K562 (cell line): Measurements from ENCODE around the gene ARHGEF38. TPM values are rescaled to one million over a fixed set of nuclear protein-coding genes. Genes with fewer than 3 reads are reported as not detected.

Experiments used
- ATAC-seq: fragments of 200-7000 bp; cut with Tn5 transposase; 3 replicates; pipeline ENCODE4 v1.9.1; 2020; ENCODE audit warnings: moderate library complexity
- BruUV-seq: library from RNA; stranded (reverse); fragments of 400-500 nt; replicated peaks from 2 replicates; lab custom pipeline; 2021; lab: Mats Ljungman, UMichigan
- CTCF ChIA-PET: fragments of 300-600 bp; formaldehyde crosslinking; extraction: SDS; loops from one replicate; lab custom pipeline; 2021; ENCODE audit warnings: low intra/inter-chr PET ratio; lab: Yijun Ruan, JAX
- POLR2A ChIA-PET: fragments of 300-600, 350-650 bp; sonication (Branson Sonifier 250); formaldehyde crosslinking; extraction: SDS; loops from one replicate; lab custom pipeline; 2021; ENCODE audit warnings: antibody characterized with exemption, inconsistent platforms; lab: Yijun Ruan, JAX
- DNase-seq, 4 experiments: peaks; one replicate each; pipeline versions ENCODE4 v3.0.0 to v3.0.0-alpha.2; 2011 to 2018; ENCODE audit warnings: low spot score in 3 of 4, mixed read lengths in 3 of 4; ENCODE audit errors: extremely low read depth in 1 of 4
- FAIRE-seq: peaks from 2 replicates; lab custom pipeline; 2011; peaks lifted over from hg19 to GRCh38; lab: Jason Lieb, UNC
- H2AFZ ChIP-seq: 2 replicates; pipeline ENCODE4 v1.6.0; 2011; ENCODE audit warnings: low read depth, low read length, control low read depth, inconsistent platforms
- H3K27ac ChIP-seq: fragments of 200-600 bp; 3 replicates; pipeline ENCODE4 v1.8.0; 2011; ENCODE audit warnings: low read depth, mild to moderate bottlenecking, control low read depth, inconsistent platforms, low read length, moderate library complexity, mixed read lengths; ENCODE audit errors: extremely low read depth
- H3K27me3 ChIP-seq, 2 experiments: fragments of 300-600 bp in 1 of 2; 2 replicates in 1 of 2; 3 replicates in 1 of 2; pipeline versions ENCODE4 v1.6.0 to v1.8.0; 2011; ENCODE audit warnings: inconsistent platforms in 2 of 2, low read length in 2 of 2, mild to moderate bottlenecking in 1 of 2, mixed read lengths in 1 of 2, moderate library complexity in 1 of 2; ENCODE audit not compliant: control insufficient read depth in 2 of 2, insufficient read depth in 2 of 2
- H3K36me3 ChIP-seq: fragments of 300-600 bp; 3 replicates; pipeline ENCODE4 v1.8.0; 2011; ENCODE audit warnings: mild to moderate bottlenecking, low read length, inconsistent platforms; ENCODE audit not compliant: control insufficient read depth, insufficient read depth
- H3K4me1 ChIP-seq, 2 experiments: fragments of 200-600 bp in 1 of 2; replicated peaks in 1 of 2; 2 replicates in 1 of 2; 3 replicates in 1 of 2; pipeline versions ENCODE4 v1.5.1 to v1.8.0; 2011; ENCODE audit warnings: inconsistent platforms in 2 of 2, low read length in 2 of 2, mild to moderate bottlenecking in 1 of 2, mixed read lengths in 1 of 2, moderate library complexity in 1 of 2; ENCODE audit not compliant: control insufficient read depth in 2 of 2, insufficient read depth in 2 of 2
- H3K4me2 ChIP-seq: 2 replicates; pipeline ENCODE4 v1.6.1; 2011; ENCODE audit warnings: low read length, control low read depth, inconsistent platforms, mixed read lengths; ENCODE audit not compliant: insufficient read depth
- H3K4me3 ChIP-seq: fragments of 200-600 bp; sonication (generic), shearing (Covaris generic); 2 replicates; pipeline ENCODE4 v1.5.1; 2016; ENCODE audit warnings: control low read depth, inconsistent platforms
- H3K79me2 ChIP-seq: fragments of 200-600 bp; 3 replicates; pipeline ENCODE4 v1.8.0; 2011; ENCODE audit warnings: low read length, inconsistent platforms; ENCODE audit not compliant: control insufficient read depth, insufficient read depth
- H3K9ac ChIP-seq, 2 experiments: 2 replicates each; pipeline versions ENCODE4 v1.6.0 to v1.6.1; 2011; ENCODE audit warnings: low read depth in 2 of 2, low read length in 2 of 2, control low read depth in 1 of 2, inconsistent platforms in 1 of 2, mild to moderate bottlenecking in 1 of 2, mixed read lengths in 1 of 2; ENCODE audit not compliant: insufficient read depth in 1 of 2
- H3K9me1 ChIP-seq: one replicate; pipeline ENCODE4 v1.6.0; 2011; ENCODE audit warnings: inconsistent platforms, mild to moderate bottlenecking, low read length, moderate library complexity; ENCODE audit not compliant: control insufficient read depth, insufficient read depth
- H3K9me3 ChIP-seq: replicated peaks from 2 replicates; pipeline ENCODE4 v1.5.1; 2011; ENCODE audit warnings: low read depth, low read length, inconsistent platforms; ENCODE audit not compliant: control insufficient read depth, insufficient read depth
- H4K20me1 ChIP-seq: replicated peaks from 2 replicates; pipeline ENCODE4 v1.6.1; 2011; ENCODE audit warnings: low read length, inconsistent platforms, mixed read lengths; ENCODE audit not compliant: control insufficient read depth, insufficient read depth
- CBFA2T2 ChIP-seq: fragments of 450-650 bp; conservative IDR thresholded peaks from 2 replicates; pipeline ENCODE4 v1.6.1; 2017; ENCODE audit warnings: mild to moderate bottlenecking
- EGR1 ChIP-seq: fragments of 450-650 bp; conservative IDR thresholded peaks from 2 replicates; pipeline ENCODE4 v1.6.1; 2017; ENCODE audit warnings: mild to moderate bottlenecking
- ETV6 ChIP-seq, 3 experiments: fragments of 150-350 bp in 1 of 3; sonication (generic) in 1 of 3; formaldehyde crosslinking in 1 of 3; IDR thresholded peaks; 2 replicates each; pipeline versions ENCODE4 v1.6.1 to v1.8.0; 2014 to 2022; ENCODE audit warnings: borderline replicate concordance in 2 of 3, low read depth in 2 of 3, antibody characterized with exemption in 1 of 3, low read length in 1 of 3, mild to moderate bottlenecking in 1 of 3, missing genetic modification reagents in 1 of 3
- FOSL1 ChIP-seq: fragments of 200-800 bp; sonication (Bioruptor generic); conservative IDR thresholded peaks from 2 replicates; pipeline ENCODE4 v1.6.1; 2016; ENCODE audit warnings: missing genetic modification characterization, missing compliant biosample characterization
- GATAD2A ChIP-seq: fragments of 450-650 bp; IDR thresholded peaks from 2 replicates; pipeline ENCODE4 v1.6.1; 2017
- HDAC6 ChIP-seq: IDR thresholded peaks from 2 replicates; pipeline ENCODE4 v1.6.1; 2012; ENCODE audit warnings: low read depth, mild to moderate bottlenecking, control low read depth, inconsistent platforms, low read length, moderate library complexity
- JUNB ChIP-seq: fragments of 450-650 bp; formaldehyde crosslinking; conservative IDR thresholded peaks from 2 replicates; pipeline ENCODE4 v1.4.0; 2020; ENCODE audit warnings: mild to moderate bottlenecking
- U2AF2 ChIP-seq: fragments of 200-400 bp; formaldehyde crosslinking; optimal IDR thresholded peaks from 2 replicates; pipeline ENCODE3; 2017; ENCODE audit warnings: low read depth, mild to moderate bottlenecking, low read length
- ZKSCAN3 ChIP-seq: fragments of 250-450 bp; sonication (Bioruptor Pico); IDR thresholded peaks from 2 replicates; pipeline ENCODE4 v1.4.0; 2020
- ZNF224 ChIP-seq: sonication (generic); formaldehyde crosslinking; IDR thresholded peaks from 2 replicates; pipeline ENCODE4 v1.8.0; 2022; ENCODE audit warnings: mild to moderate bottlenecking, missing genetic modification reagents
- ZNF316 ChIP-seq: fragments of 450-650 bp; IDR thresholded peaks from 2 replicates; pipeline ENCODE4 v1.6.1; 2016
- WGBS: fragments of 100-300 bp; shearing (Covaris generic); methylation state at CpG from one replicate; pipeline ENCODE4 v1.1.6; 2016; ENCODE audit warnings: low coverage, mixed read lengths; ENCODE audit not compliant: insufficient coverage; ENCODE audit errors: missing lambda C conversion rate; 5-methylcytosine and 5-hydroxymethylcytosine counted together
- in situ Hi-C: fragments of 300-500 bp; cut with MboI; formaldehyde crosslinking; loops from 4 replicates; pipeline ENCODE4 v1.15.0; 2018; ENCODE audit warnings: inconsistent platforms, mixed read lengths
- intact Hi-C: fragments of 100-400 bp; cut with micrococcal nuclease; formaldehyde crosslinking; loops from 2 replicates; pipeline ENCODE4 v1.14.2; 2022
- polyA plus RNA-seq, 8 experiments: library from polyadenylated mRNA; depleted of rRNA in 4 of 8; stranded (reverse) in 5 of 8; unstranded in 3 of 8; fragments of >200 nt; fragmentation: Nextera tagmentation in 2 of 8; fragmentation: Illumina TruSeq in 1 of 8; extraction: Ambion mirVana in 2 of 8; extraction: Trizol in 1 of 8; gene quantifications; 2 replicates each; pipeline versions ENCODE4 v1.2.1 to v1.2.3, GENCODE V29; 2011 to 2014; ENCODE audit warnings: inconsistent platforms in 1 of 8, missing spikeins in 1 of 8
- total RNA-seq, 7 experiments: library from RNA; depleted of rRNA in 6 of 7; stranded (reverse); fragments of >200 nt in 6 of 7; fragmentation: Illumina TruSeq in 2 of 7; extraction: Trizol in 2 of 7; gene quantifications; 2 replicates each; pipeline versions ENCODE4 v1.2.1 to v1.2.3, GENCODE V29; 2011 to 2021; ENCODE audit warnings: low replicate concordance in 1 of 7
- TF ChIP-seq, protein P1 (sequence below), 3 experiments: fragments of 200-800 bp in 1 of 3; sonication (Bioruptor generic) in 1 of 3; sonication (generic) in 1 of 3; formaldehyde crosslinking in 1 of 3; IDR thresholded peaks; 2 replicates each; pipeline versions ENCODE4 v1.6.1 to v1.8.0; 2016 to 2022; ENCODE audit warnings: mild to moderate bottlenecking in 2 of 3, missing compliant biosample characterization in 2 of 3, missing genetic modification characterization in 2 of 3, missing genetic modification reagents in 1 of 3
- TF ChIP-seq, protein P2 (sequence below): sonication (generic); formaldehyde crosslinking; IDR thresholded peaks from 2 replicates; pipeline ENCODE4 v1.8.0; 2022; ENCODE audit warnings: missing genetic modification reagents, mild to moderate bottlenecking, borderline replicate concordance
- TF ChIP-seq, protein P3 (sequence below): sonication (generic); formaldehyde crosslinking; IDR thresholded peaks from 2 replicates; pipeline ENCODE4 v1.8.1; 2022; ENCODE audit warnings: missing genetic modification reagents

The ARHGEF38 gene
- total and polyA plus RNA-seq, 9 of the 15 experiments (the other 6 are each of a cell fraction or from before 2014, with no cell fraction given) = 0.17 TPM; not detected in 8

DNA sequence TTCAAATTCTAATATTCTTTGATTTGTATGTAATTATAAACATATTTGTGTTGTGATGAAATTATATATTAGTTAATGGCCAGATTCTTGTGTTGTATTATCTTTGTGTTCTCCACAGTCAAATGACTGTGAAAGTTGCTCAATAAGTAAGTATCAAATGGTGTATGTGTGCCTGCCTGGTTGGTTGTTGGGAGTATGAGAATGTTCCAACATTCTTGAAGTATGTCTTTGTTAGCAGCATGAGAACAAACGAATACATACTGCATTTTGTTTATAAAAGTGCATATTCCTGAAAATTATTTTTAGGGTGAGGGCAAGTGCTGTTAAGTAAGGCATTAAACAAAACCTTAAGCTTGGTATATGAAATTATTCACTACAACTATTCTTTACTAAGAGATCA is 16.2 kb downstream of the ARHGEF38 start (continued):
- TF ChIP-seq ETV6 (IDR thresholded peaks at IDR 0.05; ENCODE audit: borderline replicate concordance in 1 of 2, low read depth in 2 of 2, low read length in 1 of 2) (no peak), ETV6 (CRISPR knock-in tag; IDR thresholded peaks at IDR 0.05; ENCODE audit: borderline replicate concordance) (no peak), ZNF224 (CRISPR knock-in tag) (no peak), JUNB (no peak)
- TF ChIP-seq, protein P1, sequence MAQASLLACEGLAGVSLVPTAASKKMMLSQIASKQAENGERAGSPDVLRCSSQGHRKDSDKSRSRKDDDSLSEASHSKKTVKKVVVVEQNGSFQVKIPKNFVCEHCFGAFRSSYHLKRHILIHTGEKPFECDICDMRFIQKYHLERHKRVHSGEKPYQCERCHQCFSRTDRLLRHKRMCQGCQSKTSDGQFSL (CRISPR knock-in tag; IDR thresholded peaks at IDR 0.05) = no peak
- TF ChIP-seq, protein P1 (tag; IDR thresholded peaks at IDR 0.05) = no peak

DNA sequence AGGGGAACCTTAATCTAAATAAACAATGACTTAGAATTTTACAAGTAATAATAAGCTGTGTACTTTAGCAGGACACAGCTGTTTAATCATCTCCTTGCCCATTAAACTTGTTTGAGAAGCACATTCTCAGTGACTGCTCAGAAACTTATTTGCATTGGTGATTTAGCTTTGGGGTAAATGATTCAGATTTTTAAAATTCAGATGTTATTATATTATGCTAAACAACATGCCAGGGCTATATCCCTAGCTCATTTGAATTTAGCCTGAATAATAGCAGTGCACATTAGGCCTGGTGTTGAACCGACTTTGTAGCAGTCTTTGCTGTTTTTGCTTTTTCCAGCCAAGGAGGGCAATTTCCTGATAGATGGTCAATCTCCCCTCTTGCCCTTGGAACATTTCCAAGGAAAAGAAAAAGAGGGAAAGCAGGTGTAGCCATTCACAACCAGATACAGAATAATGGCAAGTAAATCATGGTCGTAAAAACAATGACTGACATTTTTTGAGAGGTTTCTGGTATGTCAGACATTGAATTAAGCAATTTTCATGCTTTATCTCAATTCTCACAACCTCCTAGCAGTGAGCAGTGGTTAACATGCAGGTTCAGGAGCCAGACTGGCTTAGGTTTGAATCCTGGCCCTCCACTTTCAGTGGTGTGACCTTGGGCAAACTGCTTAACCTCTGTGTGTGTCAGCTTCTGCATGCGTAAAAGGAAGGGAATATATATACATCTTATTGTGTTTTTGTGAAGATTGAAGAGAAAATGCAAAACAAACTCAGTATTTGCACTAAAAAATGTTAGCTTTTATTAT is 16.8 kb downstream of the ARHGEF38 start:
- Histone ChIP-seq H3K9ac (no peak overlapping the region), H3K27ac (no peak overlapping the region), H2AFZ (no peak overlapping the region), H3K27me3 (no peaks in the 10 kb centered on the region), H3K4me1 (no peaks in the 10 kb centered on the region), H3K9me3 (no peaks in the 10 kb centered on the region), H3K4me2 (no peak overlapping the region), H4K20me1 (no peaks in the 10 kb centered on the region), H3K9me1 (no peaks in the 10 kb centered on the region), H3K4me3 (no peak overlapping the region), H3K36me3 (no peaks in the 10 kb centered on the region), H3K79me2 (no peaks in the 10 kb centered on the region)
- no TSS peak for BruUV-seq
- intact Hi-C loops = no loop called here
- no peak for DNase-seq
- 0% methylated on average over 3 of the region's 3 CpGs for WGBS
- FAIRE-seq = no peak
- in situ Hi-C loops = no loop called here
- POLR2A ChIA-PET = interaction anchor here (0.8 kb wide), 1 partner anchor 16 kb away, joined by 3 read pairs; no protein-coding TSS in a partner anchor
- CTCF ChIA-PET = no interaction called here
- no peak for ATAC-seq
- TF ChIP-seq, protein P2, sequence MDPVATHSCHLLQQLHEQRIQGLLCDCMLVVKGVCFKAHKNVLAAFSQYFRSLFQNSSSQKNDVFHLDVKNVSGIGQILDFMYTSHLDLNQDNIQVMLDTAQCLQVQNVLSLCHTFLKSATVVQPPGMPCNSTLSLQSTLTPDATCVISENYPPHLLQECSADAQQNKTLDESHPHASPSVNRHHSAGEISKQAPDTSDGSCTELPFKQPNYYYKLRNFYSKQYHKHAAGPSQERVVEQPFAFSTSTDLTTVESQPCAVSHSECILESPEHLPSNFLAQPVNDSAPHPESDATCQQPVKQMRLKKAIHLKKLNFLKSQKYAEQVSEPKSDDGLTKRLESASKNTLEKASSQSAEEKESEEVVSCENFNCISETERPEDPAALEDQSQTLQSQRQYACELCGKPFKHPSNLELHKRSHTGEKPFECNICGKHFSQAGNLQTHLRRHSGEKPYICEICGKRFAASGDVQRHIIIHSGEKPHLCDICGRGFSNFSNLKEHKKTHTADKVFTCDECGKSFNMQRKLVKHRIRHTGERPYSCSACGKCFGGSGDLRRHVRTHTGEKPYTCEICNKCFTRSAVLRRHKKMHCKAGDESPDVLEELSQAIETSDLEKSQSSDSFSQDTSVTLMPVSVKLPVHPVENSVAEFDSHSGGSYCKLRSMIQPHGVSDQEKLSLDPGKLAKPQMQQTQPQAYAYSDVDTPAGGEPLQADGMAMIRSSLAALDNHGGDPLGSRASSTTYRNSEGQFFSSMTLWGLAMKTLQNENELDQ (CRISPR knock-in tag) = no peak
- TF ChIP-seq ZKSCAN3 = no peak
- TF ChIP-seq EGR1 = no peak
- TF ChIP-seq, protein P3, sequence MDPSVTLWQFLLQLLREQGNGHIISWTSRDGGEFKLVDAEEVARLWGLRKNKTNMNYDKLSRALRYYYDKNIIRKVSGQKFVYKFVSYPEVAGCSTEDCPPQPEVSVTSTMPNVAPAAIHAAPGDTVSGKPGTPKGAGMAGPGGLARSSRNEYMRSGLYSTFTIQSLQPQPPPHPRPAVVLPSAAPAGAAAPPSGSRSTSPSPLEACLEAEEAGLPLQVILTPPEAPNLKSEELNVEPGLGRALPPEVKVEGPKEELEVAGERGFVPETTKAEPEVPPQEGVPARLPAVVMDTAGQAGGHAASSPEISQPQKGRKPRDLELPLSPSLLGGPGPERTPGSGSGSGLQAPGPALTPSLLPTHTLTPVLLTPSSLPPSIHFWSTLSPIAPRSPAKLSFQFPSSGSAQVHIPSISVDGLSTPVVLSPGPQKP (CRISPR knock-in tag) = no peak
- TF ChIP-seq GATAD2A = no peak
- TF ChIP-seq FOSL1 (tag) = no peak
- TF ChIP-seq HDAC6 = no peak
- TF ChIP-seq CBFA2T2 = no peak
- no peak for TF ChIP-seq U2AF2
- TF ChIP-seq ZNF316 = no peak
